CD4-positive, alpha-beta T cell (primary cell): ENCODE measurements around the gene MSL3. TPM values are rescaled to one million over a fixed set of nuclear protein-coding genes. Genes with fewer than 3 reads are reported as not detected.

Experiments used
- ATAC-seq: fragments of 200-7000 bp; cut with Tn5 transposase; one replicate; pipeline ENCODE4 v1.10.0; 2022; ENCODE audit warnings: mild to moderate bottlenecking; ENCODE audit not compliant: poor library complexity
- CTCF ChIA-PET: fragments of 350-600 bp; sonication (Branson Sonifier 250); formaldehyde crosslinking; loops from one replicate; lab custom pipeline; 2021; ENCODE audit warnings: antibody characterized with exemption, inconsistent platforms; lab: Charles Lee
- POLR2A ChIA-PET: fragments of 350-600 bp; sonication (Branson Sonifier 250); formaldehyde crosslinking; loops from one replicate; lab custom pipeline; 2021; ENCODE audit warnings: antibody characterized with exemption, inconsistent platforms; lab: Charles Lee
- DNase-seq, 14 experiments: peaks; one replicate each; pipeline ENCODE4 v3.0.0-alpha.2; 2013 to 2020; ENCODE audit warnings: mixed read lengths in 2 of 14
- H3K27ac ChIP-seq, 2 donors: one replicate each; pipeline versions ENCODE4 v1.5.1 to v1.7.0; 2013; ENCODE audit warnings: low read length in 2 of 2, low read depth in 1 of 2, mild to moderate bottlenecking in 1 of 2
- H3K27me3 ChIP-seq, 2 experiments: 1 replicate in 1 of 2; 2 replicates in 1 of 2; pipeline versions ENCODE4 v1.6.1 to v1.7.0; 2013; ENCODE audit warnings: low read length in 2 of 2, control low read depth in 1 of 2, mild to moderate bottlenecking in 1 of 2, moderate library complexity in 1 of 2; ENCODE audit not compliant: insufficient read depth in 2 of 2, control insufficient read depth in 1 of 2
- H3K36me3 ChIP-seq: one replicate; pipeline ENCODE4 v1.6.1; 2013; ENCODE audit warnings: low read length, control low read depth; ENCODE audit not compliant: insufficient read depth
- H3K4me1 ChIP-seq: one replicate; pipeline ENCODE4 v1.6.1; 2013; ENCODE audit warnings: low read length, control low read depth; ENCODE audit not compliant: insufficient read depth
- H3K4me3 ChIP-seq: one replicate; pipeline ENCODE4 v1.5.1; 2013; ENCODE audit warnings: mild to moderate bottlenecking, low read length, moderate library complexity
- H3K9me3 ChIP-seq, 2 experiments: 1 replicate in 1 of 2; 2 replicates in 1 of 2; pipeline versions ENCODE4 v1.6.1 to v1.7.0; 2013; ENCODE audit warnings: low read length in 2 of 2, mild to moderate bottlenecking in 2 of 2, control low read depth in 1 of 2, moderate library complexity in 1 of 2; ENCODE audit not compliant: control insufficient read depth in 1 of 2, insufficient read depth in 1 of 2
- H3K27ac Mint-ChIP-seq: one replicate; pipeline ENCODE4 v1.8.0; 2020; ENCODE audit warnings: mixed read lengths
- H3K27me3 Mint-ChIP-seq: one replicate; pipeline ENCODE4 v1.8.0; 2021; ENCODE audit warnings: mixed read lengths
- H3K36me3 Mint-ChIP-seq: one replicate; pipeline ENCODE4 v1.8.0; 2021; ENCODE audit warnings: low read depth, mixed read lengths
- H3K4me1 Mint-ChIP-seq: one replicate; pipeline ENCODE4 v1.8.0; 2021; ENCODE audit warnings: low read depth, mixed read lengths
- H3K4me3 Mint-ChIP-seq: one replicate; pipeline ENCODE4 v1.8.0; 2020; ENCODE audit warnings: mild to moderate bottlenecking, mixed read lengths
- H3K9me3 Mint-ChIP-seq: one replicate; pipeline ENCODE4 v1.8.0; 2020; ENCODE audit warnings: mixed read lengths
- intact Hi-C, 2 experiments: fragments of 100-400 bp; cut with DNase I in 1 of 2; cut with micrococcal nuclease in 1 of 2; formaldehyde crosslinking; loops; one replicate each; pipeline versions ENCODE4 v1.15.1 to v1.9.0; 2023 to 2025; cut with DNase I, micrococcal nuclease
- total RNA-seq, 174 experiments: library from RNA in 2 of 174; stranded (reverse) in 2 of 174; gene quantifications; one replicate each; pipeline ENCODE4 v1.2.3 and lab custom pipeline; 2021 to 2026
- TF ChIP-seq, protein P1 (sequence below): fragments of 200-600 bp; IDR thresholded peaks from one replicate; pipeline ENCODE4 v1.8.0; 2022; ENCODE audit warnings: antibody characterized with exemption, mild to moderate bottlenecking

The MSL3 gene
- total RNA-seq, 2 experiments from 2014 or later, result 126 to 137 TPM

DNA sequence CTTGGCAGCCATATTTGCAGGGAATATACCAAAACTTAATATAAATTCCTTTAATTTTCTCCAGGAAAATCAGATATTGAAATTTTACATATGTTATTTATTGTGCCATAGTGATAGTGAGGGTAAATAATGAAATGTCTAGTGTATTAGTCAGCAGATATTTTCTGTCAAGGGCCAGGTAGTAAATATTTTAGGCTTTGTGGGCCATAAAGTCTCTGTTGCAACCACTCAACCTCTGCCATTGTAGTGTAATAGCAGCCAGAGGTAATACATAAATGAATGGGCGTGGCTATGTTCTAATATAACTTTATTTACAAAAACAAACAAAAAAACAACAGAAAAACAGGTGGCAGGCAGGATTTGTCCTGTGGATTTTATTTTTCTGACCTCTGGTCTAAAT lies 33.5 kb downstream of the MSL3 start:
- CTCF ChIA-PET, result no interaction called here
- TF ChIP-seq, protein P1, sequence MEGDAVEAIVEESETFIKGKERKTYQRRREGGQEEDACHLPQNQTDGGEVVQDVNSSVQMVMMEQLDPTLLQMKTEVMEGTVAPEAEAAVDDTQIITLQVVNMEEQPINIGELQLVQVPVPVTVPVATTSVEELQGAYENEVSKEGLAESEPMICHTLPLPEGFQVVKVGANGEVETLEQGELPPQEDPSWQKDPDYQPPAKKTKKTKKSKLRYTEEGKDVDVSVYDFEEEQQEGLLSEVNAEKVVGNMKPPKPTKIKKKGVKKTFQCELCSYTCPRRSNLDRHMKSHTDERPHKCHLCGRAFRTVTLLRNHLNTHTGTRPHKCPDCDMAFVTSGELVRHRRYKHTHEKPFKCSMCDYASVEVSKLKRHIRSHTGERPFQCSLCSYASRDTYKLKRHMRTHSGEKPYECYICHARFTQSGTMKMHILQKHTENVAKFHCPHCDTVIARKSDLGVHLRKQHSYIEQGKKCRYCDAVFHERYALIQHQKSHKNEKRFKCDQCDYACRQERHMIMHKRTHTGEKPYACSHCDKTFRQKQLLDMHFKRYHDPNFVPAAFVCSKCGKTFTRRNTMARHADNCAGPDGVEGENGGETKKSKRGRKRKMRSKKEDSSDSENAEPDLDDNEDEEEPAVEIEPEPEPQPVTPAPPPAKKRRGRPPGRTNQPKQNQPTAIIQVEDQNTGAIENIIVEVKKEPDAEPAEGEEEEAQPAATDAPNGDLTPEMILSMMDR, result no peak
- Histone ChIP-seq H3K9me3 (no peaks in the 10 kb centered on the region), H3K36me3 (no peaks in the 10 kb centered on the region), H3K27me3 (no peaks in the 10 kb centered on the region), H3K4me3 (no peak overlapping the region), H3K4me1 (peaks cover 17% of the 10 kb centered on the region), H3K27ac (no peak overlapping the region)
- intact Hi-C loops, result no loop called here
- H3K4me3 Mint-ChIP-seq, result no peak overlapping the region
- no peaks in the 10 kb centered on the region for H3K9me3 Mint-ChIP-seq
- H3K27me3 Mint-ChIP-seq, result no peaks in the 10 kb centered on the region
- DNase-seq, result no peak
- H3K4me1 Mint-ChIP-seq, result peaks cover 53% of the 10 kb centered on the region
- POLR2A ChIA-PET, result interaction anchor here (0.6 kb wide), 1 partner anchor 1652 kb away, joined by 3 read pairs; no protein-coding TSS in a partner anchor
- no peaks in the 10 kb centered on the region for H3K36me3 Mint-ChIP-seq
- no peak for ATAC-seq
- no peak overlapping the region for H3K27ac Mint-ChIP-seq

DNA sequence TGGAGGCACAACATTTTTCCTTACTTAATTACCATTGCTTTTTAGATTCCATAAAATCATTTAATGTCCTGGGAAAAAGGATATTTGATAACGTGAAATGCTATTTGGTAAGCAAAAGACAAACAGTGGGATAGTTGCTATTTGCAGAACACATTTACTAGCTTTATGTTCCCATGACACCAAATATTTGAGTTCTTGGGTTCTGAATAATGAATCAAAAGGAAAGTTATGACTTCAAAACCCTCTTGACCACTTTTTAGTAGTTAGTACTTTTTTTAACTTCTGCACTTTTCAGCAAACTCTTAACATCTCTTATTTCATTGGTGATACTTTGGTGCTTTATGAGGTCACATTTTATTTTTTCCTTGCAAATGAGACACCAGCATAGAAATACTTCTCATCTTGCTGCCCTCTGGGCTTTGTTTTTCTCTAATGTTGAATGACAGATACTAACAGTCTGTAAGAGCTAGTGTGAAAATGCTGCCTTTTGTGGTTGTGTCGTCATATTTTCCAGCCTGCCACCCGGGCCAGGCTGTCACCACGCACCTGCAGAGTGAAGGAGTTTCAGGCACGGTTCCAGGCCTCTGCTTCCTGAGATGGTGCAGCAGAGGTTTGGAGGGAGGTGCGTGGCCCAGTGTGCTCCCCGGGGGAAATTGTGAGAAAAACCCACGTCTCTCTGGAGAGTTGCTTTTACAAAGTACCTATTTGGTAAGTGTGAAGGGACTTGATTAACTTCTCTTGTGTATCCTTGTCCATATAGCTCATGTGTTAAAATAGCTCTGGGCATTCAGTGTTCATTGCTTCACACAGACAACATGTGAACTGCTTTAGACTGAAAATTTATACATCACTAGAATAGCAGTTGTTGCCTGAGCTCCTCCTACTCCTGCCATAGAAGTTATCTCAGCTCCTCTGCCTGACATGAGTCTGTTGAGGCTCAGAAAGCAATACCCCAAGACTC lies 34.7 kb downstream of the MSL3 start:
- no peaks in the 10 kb centered on the region for H3K27me3 Mint-ChIP-seq
- ChIA-PET CTCF (interaction anchor here (0.6 kb wide), 1 partner anchor 255 kb away, joined by 3 read pairs; no protein-coding TSS in a partner anchor), POLR2A (interaction anchor here (0.7 kb wide), 1 partner anchor 1694 kb away, joined by 3 read pairs; no protein-coding TSS in a partner anchor)
- Histone ChIP-seq H3K4me3 (no peak overlapping the region), H3K9me3 (no peaks in the 10 kb centered on the region), H3K27ac (peak overlapping the region in 1 of 2 donors; percentile 34), H3K36me3 (no peaks in the 10 kb centered on the region), H3K27me3 (no peaks in the 10 kb centered on the region), H3K4me1 (peaks cover 14% of the 10 kb centered on the region)
- H3K4me3 Mint-ChIP-seq, result peak overlapping the region; percentile 53
- peak in 12 of 14 experiments; percentile 5 to 65 (median 50) for DNase-seq
- H3K36me3 Mint-ChIP-seq, result no peaks in the 10 kb centered on the region
- intact Hi-C loops, result no loop called here
- peak overlapping the region; percentile 84 for H3K27ac Mint-ChIP-seq
- no peaks in the 10 kb centered on the region for H3K9me3 Mint-ChIP-seq
- ATAC-seq, result peak; percentile 86
- TF ChIP-seq, protein P1, result no peak
- peaks cover 41% of the 10 kb centered on the region for H3K4me1 Mint-ChIP-seq

DNA sequence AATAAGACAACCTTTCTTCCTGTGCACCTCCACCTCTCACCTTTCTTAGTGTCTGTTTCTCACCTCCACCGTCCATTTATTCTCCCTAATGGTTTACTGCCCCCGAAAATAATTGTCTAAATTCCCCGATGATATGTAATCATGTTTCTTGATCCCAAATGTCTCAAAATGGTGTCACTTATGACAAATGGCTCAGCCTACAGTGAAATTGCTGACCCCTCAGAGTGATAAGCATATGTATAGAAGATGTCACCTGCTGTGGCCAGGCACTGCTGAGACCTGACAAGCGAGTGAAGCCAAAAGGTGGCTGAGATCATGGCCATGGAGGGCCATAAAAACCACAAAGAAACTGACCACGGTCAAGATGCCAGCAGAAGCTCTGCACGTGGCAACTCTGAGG lies 35.7 kb downstream of the MSL3 start:
- Mint-ChIP-seq H3K9me3 (no peaks in the 10 kb centered on the region), H3K4me3 (no peak overlapping the region), H3K27me3 (no peaks in the 10 kb centered on the region), H3K36me3 (no peaks in the 10 kb centered on the region), H3K27ac (peak overlapping the region; percentile 84), H3K4me1 (peaks cover 39% of the 10 kb centered on the region)
- H3K4me1 ChIP-seq, result peaks cover 13% of the 10 kb centered on the region
- DNase-seq (no peak), ATAC-seq (no peak)
- H3K9me3 ChIP-seq, result no peaks in the 10 kb centered on the region
- no peak overlapping the region for H3K27ac ChIP-seq
- TF ChIP-seq, protein P1, result no peak
- no peak overlapping the region for H3K4me3 ChIP-seq
- ChIA-PET POLR2A (no interaction called here), CTCF (no interaction called here)
- intact Hi-C loops, result no loop called here
- H3K36me3 ChIP-seq, result no peaks in the 10 kb centered on the region
- H3K27me3 ChIP-seq, result no peaks in the 10 kb centered on the region
